Liver (tissue), 9 donors: Measurements from ENCODE around the gene LRRC15. TPM values are rescaled to one million over a fixed set of nuclear protein-coding genes. Genes with fewer than 3 reads are reported as not detected.

Experiments
- DNase-seq: peaks from one replicate; pipeline ENCODE4 v3.0.0-alpha.2; 2017; ENCODE audit warnings: low spot score
- H3K27ac ChIP-seq, 2 donors: one replicate each; pipeline ENCODE4 v1.7.0; 2013; ENCODE audit warnings: inconsistent platforms in 2 of 2, low read length in 2 of 2, control low read depth in 1 of 2, low read depth in 1 of 2, mild to moderate bottlenecking in 1 of 2
- H3K27me3 ChIP-seq, 4 donors: one replicate each; pipeline versions ENCODE4 v1.6.1 to v1.7.0; 2013; ENCODE audit warnings: low read length in 3 of 4, inconsistent platforms in 1 of 4, mild to moderate bottlenecking in 1 of 4, moderate library complexity in 1 of 4; ENCODE audit not compliant: control insufficient read depth in 4 of 4, insufficient read depth in 4 of 4
- H3K36me3 ChIP-seq, 4 donors: one replicate each; pipeline versions ENCODE4 v1.6.1 to v1.7.0; 2013; ENCODE audit warnings: low read length in 3 of 4, mild to moderate bottlenecking in 3 of 4, low read depth in 1 of 4, moderate library complexity in 1 of 4; ENCODE audit not compliant: control insufficient read depth in 4 of 4, insufficient read depth in 3 of 4
- H3K4me1 ChIP-seq, 4 donors: one replicate each; pipeline versions ENCODE4 v1.6.1 to v1.7.0; 2013; ENCODE audit warnings: low read length in 3 of 4, mild to moderate bottlenecking in 3 of 4, moderate library complexity in 1 of 4; ENCODE audit not compliant: control insufficient read depth in 4 of 4, insufficient read depth in 4 of 4
- H3K4me3 ChIP-seq, 3 donors: one replicate each; pipeline versions ENCODE4 v1.6.1 to v1.7.0; 2013; ENCODE audit warnings: low read length in 3 of 3, control low read depth in 1 of 3, low read depth in 1 of 3, mild to moderate bottlenecking in 1 of 3
- H3K9ac ChIP-seq, 2 donors: one replicate each; pipeline ENCODE4 v1.7.0; 2013; ENCODE audit warnings: low read length in 2 of 2, mild to moderate bottlenecking in 2 of 2, moderate library complexity in 2 of 2, control low read depth in 1 of 2, low read depth in 1 of 2
- H3K9me3 ChIP-seq, 4 donors: one replicate each; pipeline versions ENCODE4 v1.6.1 to v1.7.0; 2013; ENCODE audit warnings: low read length in 3 of 4; ENCODE audit not compliant: control insufficient read depth in 4 of 4
- EGR1 ChIP-seq, 2 donors: IDR thresholded peaks; 2 replicates each; pipeline ENCODE4 v1.6.1; 2016 to 2018; ENCODE audit warnings: antibody characterized with exemption in 2 of 2, low read depth in 2 of 2
- FOXA1 ChIP-seq: IDR thresholded peaks from 2 replicates; pipeline ENCODE4 v1.6.1; 2016; ENCODE audit warnings: antibody characterized with exemption
- FOXA2 ChIP-seq: IDR thresholded peaks from 2 replicates; pipeline ENCODE4 v1.6.1; 2016; ENCODE audit warnings: antibody characterized with exemption
- GABPA ChIP-seq, 2 donors: IDR thresholded peaks in 1 of 2; conservative IDR thresholded peaks in 1 of 2; 2 replicates each; pipeline ENCODE4 v1.6.1; 2016; ENCODE audit warnings: antibody characterized with exemption in 2 of 2, mild to moderate bottlenecking in 1 of 2, moderate library complexity in 1 of 2
- HNF4G ChIP-seq: IDR thresholded peaks from 2 replicates; pipeline ENCODE4 v1.6.1; 2016; ENCODE audit warnings: antibody characterized with exemption
- JUND ChIP-seq, 2 donors: IDR thresholded peaks; 2 replicates each; pipeline ENCODE4 v1.6.1; 2016; ENCODE audit warnings: antibody characterized with exemption in 2 of 2
- NR2F2 ChIP-seq: IDR thresholded peaks from 2 replicates; pipeline ENCODE4 v1.6.1; 2016; ENCODE audit warnings: antibody characterized with exemption
- RXRA ChIP-seq, 2 donors: IDR thresholded peaks; 2 replicates each; pipeline ENCODE4 v1.6.1; 2017 to 2018; ENCODE audit warnings: antibody characterized with exemption in 2 of 2, mild to moderate bottlenecking in 1 of 2
- SP1 ChIP-seq: IDR thresholded peaks from 2 replicates; pipeline ENCODE4 v1.6.1; 2018; ENCODE audit warnings: antibody characterized with exemption, mild to moderate bottlenecking
- YY1 ChIP-seq: IDR thresholded peaks from 2 replicates; pipeline ENCODE4 v1.6.1; 2016; ENCODE audit warnings: antibody characterized with exemption, mild to moderate bottlenecking
- WGBS: extraction: QIAGEN DNeasy Blood & Tissue Kit; methylation state at CpG from one replicate; pipeline ENCODE4 v1.1.7; 2013; 5-methylcytosine and 5-hydroxymethylcytosine counted together
- polyA plus RNA-seq, 2 donors: library from polyadenylated mRNA; stranded (reverse) in 1 of 2; unstranded in 1 of 2; fragments of 200-250 nt in 1 of 2; fragments of >200 nt in 1 of 2; fragmentation: Nextera tagmentation in 1 of 2; extraction: Ambion mirVana in 1 of 2; gene quantifications; one replicate each; pipeline versions ENCODE4 v1.2.1 to v1.2.3, GENCODE V29; 2013 to 2015
- total RNA-seq, 2 donors: library from RNA; depleted of rRNA; stranded (reverse); fragments of >200 nt; gene quantifications; one replicate each; pipeline ENCODE4 v1.2.3, GENCODE V29; 2014
- TF ChIP-seq, protein P1 (sequence below): fragments of 150-350 bp; IDR thresholded peaks from 2 replicates; pipeline ENCODE4 v1.5.1; 2017; ENCODE audit warnings: improper control_type of control experiment, low read depth, low read length; ENCODE audit not compliant: missing input control
- TF ChIP-seq, protein P2 (sequence below): IDR thresholded peaks from 2 replicates; pipeline ENCODE4 v1.6.1; 2016; ENCODE audit warnings: antibody characterized with exemption
- TF ChIP-seq, protein P3 (sequence below): IDR thresholded peaks from 2 replicates; pipeline ENCODE4 v1.6.1; 2016; ENCODE audit warnings: antibody characterized with exemption
- TF ChIP-seq, protein P4 (sequence below): IDR thresholded peaks from 2 replicates; pipeline ENCODE4 v1.6.1; 2016; ENCODE audit warnings: antibody characterized with exemption, mild to moderate bottlenecking
- donor health status: healthy.
- donor health status: healthy.
- donor health status: healthy.
- donor health status: healthy.
- donor health status: healthy.

The LRRC15 gene
- total and polyA plus RNA-seq, 4 donors = 0.03 to 0.08 (median 0.05) TPM; not detected in 1

DNA sequence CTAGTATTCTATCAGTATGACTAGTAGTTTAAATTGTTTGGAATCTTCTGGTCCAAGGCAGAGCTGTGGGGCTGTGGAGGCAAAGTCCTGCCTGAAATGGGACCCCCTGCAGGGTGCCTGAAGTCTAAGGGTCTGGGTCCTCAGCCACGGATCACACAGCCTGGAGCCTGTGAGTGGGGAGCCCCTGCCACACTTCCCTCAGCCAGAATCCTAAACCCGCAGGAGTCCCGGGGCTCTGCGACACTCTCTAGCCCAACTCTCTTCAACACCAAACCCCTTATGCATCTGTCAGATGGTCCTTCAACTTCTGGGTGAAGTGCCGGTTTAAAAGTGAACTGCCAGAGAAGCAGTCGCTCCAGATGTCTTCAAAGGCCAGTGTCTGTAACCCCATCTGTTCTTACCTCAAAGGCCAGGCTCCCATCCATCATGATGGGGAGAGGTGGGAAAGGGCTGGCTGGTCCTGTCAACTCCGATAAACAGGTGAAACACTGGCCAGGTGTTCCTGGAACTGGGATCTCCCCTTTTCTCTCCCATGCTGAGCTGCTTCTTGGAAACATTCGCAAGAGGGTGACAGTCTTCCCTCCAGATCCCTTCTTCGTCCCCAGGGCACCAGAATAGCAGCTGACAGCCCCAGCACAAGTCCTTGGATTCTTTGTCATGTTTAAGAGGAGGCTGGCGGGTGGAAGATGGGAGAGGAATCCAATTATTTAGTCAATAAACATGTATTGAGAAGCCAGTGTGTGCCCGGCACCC lies 64.0 kb downstream of the LRRC15 start:
- Histone ChIP-seq H3K27me3 (no peaks in the 10 kb centered on the region), H3K4me1 (peaks cover 0 to 4% (median 0%) of the 10 kb centered on the region in 4 donors), H3K36me3 (no peaks in the 10 kb centered on the region), H3K9me3 (no peaks in the 10 kb centered on the region), H3K9ac (no peak overlapping the region), H3K27ac (no peak overlapping the region), H3K4me3 (no peak overlapping the region)
- TF ChIP-seq RXRA (IDR thresholded peaks at IDR 0.05) (no peak), JUND (IDR thresholded peaks at IDR 0.05) (no peak), FOXA1 (no peak), YY1 (no peak), NR2F2 (no peak), EGR1 (IDR thresholded peaks at IDR 0.05; ENCODE audit: low read depth in 2 of 2) (no peak), SP1 (no peak), GABPA (IDR thresholded peaks at IDR 0.05 in 1 of 2, conservative IDR thresholded peaks at IDR 0.05 in 1 of 2) (no peak), HNF4G (no peak), FOXA2 (no peak)
- TF ChIP-seq, protein P1, sequence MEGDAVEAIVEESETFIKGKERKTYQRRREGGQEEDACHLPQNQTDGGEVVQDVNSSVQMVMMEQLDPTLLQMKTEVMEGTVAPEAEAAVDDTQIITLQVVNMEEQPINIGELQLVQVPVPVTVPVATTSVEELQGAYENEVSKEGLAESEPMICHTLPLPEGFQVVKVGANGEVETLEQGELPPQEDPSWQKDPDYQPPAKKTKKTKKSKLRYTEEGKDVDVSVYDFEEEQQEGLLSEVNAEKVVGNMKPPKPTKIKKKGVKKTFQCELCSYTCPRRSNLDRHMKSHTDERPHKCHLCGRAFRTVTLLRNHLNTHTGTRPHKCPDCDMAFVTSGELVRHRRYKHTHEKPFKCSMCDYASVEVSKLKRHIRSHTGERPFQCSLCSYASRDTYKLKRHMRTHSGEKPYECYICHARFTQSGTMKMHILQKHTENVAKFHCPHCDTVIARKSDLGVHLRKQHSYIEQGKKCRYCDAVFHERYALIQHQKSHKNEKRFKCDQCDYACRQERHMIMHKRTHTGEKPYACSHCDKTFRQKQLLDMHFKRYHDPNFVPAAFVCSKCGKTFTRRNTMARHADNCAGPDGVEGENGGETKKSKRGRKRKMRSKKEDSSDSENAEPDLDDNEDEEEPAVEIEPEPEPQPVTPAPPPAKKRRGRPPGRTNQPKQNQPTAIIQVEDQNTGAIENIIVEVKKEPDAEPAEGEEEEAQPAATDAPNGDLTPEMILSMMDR = no peak
- TF ChIP-seq, protein P2, sequence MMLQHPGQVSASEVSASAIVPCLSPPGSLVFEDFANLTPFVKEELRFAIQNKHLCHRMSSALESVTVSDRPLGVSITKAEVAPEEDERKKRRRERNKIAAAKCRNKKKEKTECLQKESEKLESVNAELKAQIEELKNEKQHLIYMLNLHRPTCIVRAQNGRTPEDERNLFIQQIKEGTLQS = no peak
- TF ChIP-seq, protein P3, sequence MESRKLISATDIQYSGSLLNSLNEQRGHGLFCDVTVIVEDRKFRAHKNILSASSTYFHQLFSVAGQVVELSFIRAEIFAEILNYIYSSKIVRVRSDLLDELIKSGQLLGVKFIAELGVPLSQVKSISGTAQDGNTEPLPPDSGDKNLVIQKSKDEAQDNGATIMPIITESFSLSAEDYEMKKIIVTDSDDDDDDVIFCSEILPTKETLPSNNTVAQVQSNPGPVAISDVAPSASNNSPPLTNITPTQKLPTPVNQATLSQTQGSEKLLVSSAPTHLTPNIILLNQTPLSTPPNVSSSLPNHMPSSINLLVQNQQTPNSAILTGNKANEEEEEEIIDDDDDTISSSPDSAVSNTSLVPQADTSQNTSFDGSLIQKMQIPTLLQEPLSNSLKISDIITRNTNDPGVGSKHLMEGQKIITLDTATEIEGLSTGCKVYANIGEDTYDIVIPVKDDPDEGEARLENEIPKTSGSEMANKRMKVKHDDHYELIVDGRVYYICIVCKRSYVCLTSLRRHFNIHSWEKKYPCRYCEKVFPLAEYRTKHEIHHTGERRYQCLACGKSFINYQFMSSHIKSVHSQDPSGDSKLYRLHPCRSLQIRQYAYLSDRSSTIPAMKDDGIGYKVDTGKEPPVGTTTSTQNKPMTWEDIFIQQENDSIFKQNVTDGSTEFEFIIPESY = no peak
- TF ChIP-seq, protein P4, sequence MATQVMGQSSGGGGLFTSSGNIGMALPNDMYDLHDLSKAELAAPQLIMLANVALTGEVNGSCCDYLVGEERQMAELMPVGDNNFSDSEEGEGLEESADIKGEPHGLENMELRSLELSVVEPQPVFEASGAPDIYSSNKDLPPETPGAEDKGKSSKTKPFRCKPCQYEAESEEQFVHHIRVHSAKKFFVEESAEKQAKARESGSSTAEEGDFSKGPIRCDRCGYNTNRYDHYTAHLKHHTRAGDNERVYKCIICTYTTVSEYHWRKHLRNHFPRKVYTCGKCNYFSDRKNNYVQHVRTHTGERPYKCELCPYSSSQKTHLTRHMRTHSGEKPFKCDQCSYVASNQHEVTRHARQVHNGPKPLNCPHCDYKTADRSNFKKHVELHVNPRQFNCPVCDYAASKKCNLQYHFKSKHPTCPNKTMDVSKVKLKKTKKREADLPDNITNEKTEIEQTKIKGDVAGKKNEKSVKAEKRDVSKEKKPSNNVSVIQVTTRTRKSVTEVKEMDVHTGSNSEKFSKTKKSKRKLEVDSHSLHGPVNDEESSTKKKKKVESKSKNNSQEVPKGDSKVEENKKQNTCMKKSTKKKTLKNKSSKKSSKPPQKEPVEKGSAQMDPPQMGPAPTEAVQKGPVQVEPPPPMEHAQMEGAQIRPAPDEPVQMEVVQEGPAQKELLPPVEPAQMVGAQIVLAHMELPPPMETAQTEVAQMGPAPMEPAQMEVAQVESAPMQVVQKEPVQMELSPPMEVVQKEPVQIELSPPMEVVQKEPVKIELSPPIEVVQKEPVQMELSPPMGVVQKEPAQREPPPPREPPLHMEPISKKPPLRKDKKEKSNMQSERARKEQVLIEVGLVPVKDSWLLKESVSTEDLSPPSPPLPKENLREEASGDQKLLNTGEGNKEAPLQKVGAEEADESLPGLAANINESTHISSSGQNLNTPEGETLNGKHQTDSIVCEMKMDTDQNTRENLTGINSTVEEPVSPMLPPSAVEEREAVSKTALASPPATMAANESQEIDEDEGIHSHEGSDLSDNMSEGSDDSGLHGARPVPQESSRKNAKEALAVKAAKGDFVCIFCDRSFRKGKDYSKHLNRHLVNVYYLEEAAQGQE = no peak
- WGBS = 95% methylated on average over 11 of the region's 11 CpGs
- DNase-seq = no peak

Other genes with a start within 250 kb of the LRRC15 start
- gene HES1, start 233.6 kb downstream of the LRRC15 start, total RNA-seq = 1 to 10 TPM; 5.3 to 6.8 TPM
- 10 to 100 TPM; 11.2 to 12.5 TPM for gene HES1, start 233.6 kb downstream of the LRRC15 start, polyA plus RNA-seq
- gene CPN2, start 18.4 kb downstream of the LRRC15 start, total RNA-seq = 10 to 100 TPM; 20.4 to 87.9 TPM
- gene CPN2, start 18.4 kb downstream of the LRRC15 start, polyA plus RNA-seq = 100 to 1,000 TPM; 169 to 196 TPM
- 1 to 10 TPM in 1 of 2 donors, under 1 TPM in 1; 0.17 to 3.3 TPM for gene GP5, start 29.5 kb upstream of the LRRC15 start, total RNA-seq
- gene GP5, start 29.5 kb upstream of the LRRC15 start, polyA plus RNA-seq = under 1 TPM; 0.03 to 0.15 TPM
- 100 to 1,000 TPM in 1 of 2 donors, 10 to 100 TPM in 1; 77.8 to 257 TPM for gene ATP13A3, start 117.3 kb upstream of the LRRC15 start, total RNA-seq
- 10 to 100 TPM; 33.6 to 35.1 TPM for gene ATP13A3, start 117.3 kb upstream of the LRRC15 start, polyA plus RNA-seq